Liver (tissue), 9 donors: ENCODE data around the gene MYBPC2. TPM values are rescaled to one million over a fixed set of nuclear protein-coding genes. Genes with fewer than 3 reads are reported as not detected.

ENCODE experiments used
- DNase-seq: peaks from one replicate; pipeline ENCODE4 v3.0.0-alpha.2; 2017; ENCODE audit warnings: low spot score
- H3K27ac ChIP-seq, 2 donors: one replicate each; pipeline ENCODE4 v1.7.0; 2013; ENCODE audit warnings: inconsistent platforms in 2 of 2, low read length in 2 of 2, control low read depth in 1 of 2, low read depth in 1 of 2, mild to moderate bottlenecking in 1 of 2
- H3K27me3 ChIP-seq, 4 donors: one replicate each; pipeline versions ENCODE4 v1.6.1 to v1.7.0; 2013; ENCODE audit warnings: low read length in 3 of 4, inconsistent platforms in 1 of 4, mild to moderate bottlenecking in 1 of 4, moderate library complexity in 1 of 4; ENCODE audit not compliant: control insufficient read depth in 4 of 4, insufficient read depth in 4 of 4
- H3K36me3 ChIP-seq, 4 donors: one replicate each; pipeline versions ENCODE4 v1.6.1 to v1.7.0; 2013; ENCODE audit warnings: low read length in 3 of 4, mild to moderate bottlenecking in 3 of 4, low read depth in 1 of 4, moderate library complexity in 1 of 4; ENCODE audit not compliant: control insufficient read depth in 4 of 4, insufficient read depth in 3 of 4
- H3K4me1 ChIP-seq, 4 donors: one replicate each; pipeline versions ENCODE4 v1.6.1 to v1.7.0; 2013; ENCODE audit warnings: low read length in 3 of 4, mild to moderate bottlenecking in 3 of 4, moderate library complexity in 1 of 4; ENCODE audit not compliant: control insufficient read depth in 4 of 4, insufficient read depth in 4 of 4
- H3K4me3 ChIP-seq, 3 donors: one replicate each; pipeline versions ENCODE4 v1.6.1 to v1.7.0; 2013; ENCODE audit warnings: low read length in 3 of 3, control low read depth in 1 of 3, low read depth in 1 of 3, mild to moderate bottlenecking in 1 of 3
- H3K9ac ChIP-seq, 2 donors: one replicate each; pipeline ENCODE4 v1.7.0; 2013; ENCODE audit warnings: low read length in 2 of 2, mild to moderate bottlenecking in 2 of 2, moderate library complexity in 2 of 2, control low read depth in 1 of 2, low read depth in 1 of 2
- H3K9me3 ChIP-seq, 4 donors: one replicate each; pipeline versions ENCODE4 v1.6.1 to v1.7.0; 2013; ENCODE audit warnings: low read length in 3 of 4; ENCODE audit not compliant: control insufficient read depth in 4 of 4
- FOXA1 ChIP-seq: IDR thresholded peaks from 2 replicates; pipeline ENCODE4 v1.6.1; 2016; ENCODE audit warnings: antibody characterized with exemption
- GABPA ChIP-seq, 2 donors: IDR thresholded peaks in 1 of 2; conservative IDR thresholded peaks in 1 of 2; 2 replicates each; pipeline ENCODE4 v1.6.1; 2016; ENCODE audit warnings: antibody characterized with exemption in 2 of 2, mild to moderate bottlenecking in 1 of 2, moderate library complexity in 1 of 2
- HNF4A ChIP-seq, 2 donors: conservative IDR thresholded peaks; 2 replicates each; pipeline ENCODE4 v1.6.1; 2016; ENCODE audit warnings: antibody characterized with exemption in 2 of 2, mild to moderate bottlenecking in 2 of 2
- JUND ChIP-seq, 2 donors: IDR thresholded peaks; 2 replicates each; pipeline ENCODE4 v1.6.1; 2016; ENCODE audit warnings: antibody characterized with exemption in 2 of 2
- MAX ChIP-seq: IDR thresholded peaks from 2 replicates; pipeline ENCODE4 v1.6.1; 2016; ENCODE audit warnings: antibody characterized with exemption
- RXRA ChIP-seq, 2 donors: IDR thresholded peaks; 2 replicates each; pipeline ENCODE4 v1.6.1; 2017 to 2018; ENCODE audit warnings: antibody characterized with exemption in 2 of 2, mild to moderate bottlenecking in 1 of 2
- SP1 ChIP-seq: IDR thresholded peaks from 2 replicates; pipeline ENCODE4 v1.6.1; 2018; ENCODE audit warnings: antibody characterized with exemption, mild to moderate bottlenecking
- TAF1 ChIP-seq: conservative IDR thresholded peaks from 2 replicates; pipeline ENCODE4 v1.6.1; 2016; ENCODE audit warnings: antibody characterized with exemption, mild to moderate bottlenecking
- YY1 ChIP-seq: IDR thresholded peaks from 2 replicates; pipeline ENCODE4 v1.6.1; 2016; ENCODE audit warnings: antibody characterized with exemption, mild to moderate bottlenecking
- ZBTB33 ChIP-seq: IDR thresholded peaks from 2 replicates; pipeline ENCODE4 v1.6.1; 2016; ENCODE audit warnings: antibody characterized with exemption
- WGBS: extraction: QIAGEN DNeasy Blood & Tissue Kit; methylation state at CpG from one replicate; pipeline ENCODE4 v1.1.7; 2013; 5-methylcytosine and 5-hydroxymethylcytosine counted together
- polyA plus RNA-seq, 2 donors: library from polyadenylated mRNA; stranded (reverse) in 1 of 2; unstranded in 1 of 2; fragments of 200-250 nt in 1 of 2; fragments of >200 nt in 1 of 2; fragmentation: Nextera tagmentation in 1 of 2; extraction: Ambion mirVana in 1 of 2; gene quantifications; one replicate each; pipeline versions ENCODE4 v1.2.1 to v1.2.3, GENCODE V29; 2013 to 2015
- total RNA-seq, 2 donors: library from RNA; depleted of rRNA; stranded (reverse); fragments of >200 nt; gene quantifications; one replicate each; pipeline ENCODE4 v1.2.3, GENCODE V29; 2014
- donor health status: healthy.
- donor health status: healthy.
- donor health status: healthy.
- donor health status: healthy.
- donor health status: healthy.

MYBPC2 gene
- total and polyA plus RNA-seq, 4 donors: under 0.01 TPM; not detected in 3

- Histone ChIP-seq H3K4me1 (no peaks in the 10 kb centered on the region), H3K27ac (no peak overlapping the region), H3K9ac (no peak overlapping the region), H3K27me3 (no peaks in the 10 kb centered on the region), H3K9me3 (no peaks in the 10 kb centered on the region), H3K36me3 (no peaks in the 10 kb centered on the region), H3K4me3 (no peak overlapping the region)
- DNase-seq: no peak
- 86% methylated on average over 25 of the region's 25 CpGs for WGBS
- TF ChIP-seq YY1: no peak
- no peak for TF ChIP-seq RXRA (IDR thresholded peaks at IDR 0.05)
- no peak for TF ChIP-seq HNF4A (conservative IDR thresholded peaks at IDR 0.05)
- TF ChIP-seq SP1: no peak
- TF ChIP-seq MAX: no peak
- TF ChIP-seq TAF1: no peak
- TF ChIP-seq FOXA1: no peak
- no peak for TF ChIP-seq GABPA (IDR thresholded peaks at IDR 0.05 in 1 of 2, conservative IDR thresholded peaks at IDR 0.05 in 1 of 2)
These were observed 69.1 kb downstream of the MYBPC2 start for GRCh38 chr19:50501568-50502475.

GRCh38 chr19:50505856-50506611, 73.3 kb downstream of the MYBPC2 start:
- H3K4me3 ChIP-seq: no peak overlapping the region
- no peak overlapping the region for H3K9ac ChIP-seq
- 95% methylated on average over 30 of the region's 30 CpGs for WGBS
- TF ChIP-seq HNF4A (conservative IDR thresholded peaks at IDR 0.05): no peak
- H3K36me3 ChIP-seq: no peaks in the 10 kb centered on the region
- H3K4me1 ChIP-seq: peaks cover 0 to 9% (median 3%) of the 10 kb centered on the region in 4 donors
- no peaks in the 10 kb centered on the region for H3K27me3 ChIP-seq
- H3K27ac ChIP-seq: no peak overlapping the region
- H3K9me3 ChIP-seq: no peaks in the 10 kb centered on the region
- DNase-seq: no peak

GRCh38 chr19:50506700-50507099, 74.0 kb downstream of the MYBPC2 start:
- H3K27me3 ChIP-seq: no peaks in the 10 kb centered on the region
- H3K9ac ChIP-seq: no peak overlapping the region
- H3K27ac ChIP-seq: no peak overlapping the region
- H3K4me3 ChIP-seq: no peak overlapping the region
- TF ChIP-seq HNF4A (conservative IDR thresholded peaks at IDR 0.05) (no peak), JUND (IDR thresholded peaks at IDR 0.05) (no peak), MAX (no peak), SP1 (no peak)
- DNase-seq: no peak
- peaks cover 0 to 12% (median 3%) of the 10 kb centered on the region in 4 donors for H3K4me1 ChIP-seq
- H3K36me3 ChIP-seq: no peaks in the 10 kb centered on the region
- WGBS: 97% methylated on average over 10 of the region's 10 CpGs
- no peaks in the 10 kb centered on the region for H3K9me3 ChIP-seq

- no peaks in the 10 kb centered on the region for H3K36me3 ChIP-seq
- H3K4me1 ChIP-seq: peaks cover 6 to 18% (median 9%) of the 10 kb centered on the region in 4 donors
- WGBS: 96% methylated on average over 8 of the region's 8 CpGs
- no peak overlapping the region for H3K4me3 ChIP-seq
- H3K9me3 ChIP-seq: no peaks in the 10 kb centered on the region
- no peak for TF ChIP-seq ZBTB33
- H3K27ac ChIP-seq: no peak overlapping the region
- H3K27me3 ChIP-seq: no peaks in the 10 kb centered on the region
- H3K9ac ChIP-seq: no peak overlapping the region
- DNase-seq: no peak
These were observed 74.7 kb downstream of the MYBPC2 start for GRCh38 chr19:50507376-50507775.
